Hippocampal formation (tissue), 2 donors: Measurements from ENCODE around the gene PHIP.

Experiments
- DNase-seq, 2 donors: peaks; one replicate each; lab custom pipeline; 2025; lab: John Stamatoyannopoulos, UW

PHIP gene

GRCh38 chr6:79009819-79010218 lies 68.2 kb downstream of the PHIP start:
- DNase-seq: no peak

- DNase-seq: no peak
These were observed 72.6 kb downstream of the PHIP start for GRCh38 chr6:79005497-79005896.

- no peak for DNase-seq
These were observed 73.0 kb downstream of the PHIP start for GRCh38 chr6:79005024-79005423.

GRCh38 chr6:79004239-79004638 lies 73.8 kb downstream of the PHIP start:
- no peak for DNase-seq

GRCh38 chr6:79001415-79001814 lies 76.6 kb downstream of the PHIP start:
- no peak for DNase-seq

GRCh38 chr6:78999737-79000136 lies 78.3 kb downstream of the PHIP start:
- DNase-seq: no peak

- no peak for DNase-seq
These were observed 82.1 kb downstream of the PHIP start for GRCh38 chr6:78995946-78996345.

GRCh38 chr6:78995346-78995745 lies 82.7 kb downstream of the PHIP start:
- DNase-seq: no peak

GRCh38 chr6:78993955-78994354 lies 84.1 kb downstream of the PHIP start:
- DNase-seq: no peak

- DNase-seq: peak in 1 of 2 donors; percentile 0
These were observed 88.9 kb downstream of the PHIP start for GRCh38 chr6:78989191-78989590.

- no peak for DNase-seq
These were observed 91.9 kb downstream of the PHIP start for GRCh38 chr6:78986161-78986560.

- DNase-seq: no peak
These were observed 93.7 kb downstream of the PHIP start for GRCh38 chr6:78984225-78984950.

- no peak for DNase-seq
These were observed 110.9 kb downstream of the PHIP start for GRCh38 chr6:78967191-78967590.

GRCh38 chr6:78966542-78966941 lies 111.5 kb downstream of the PHIP start:
- no peak for DNase-seq

- no peak for DNase-seq
These were observed 115.6 kb downstream of the PHIP start for GRCh38 chr6:78962448-78962847.

- no peak for DNase-seq
These were observed 123.3 kb downstream of the PHIP start for GRCh38 chr6:78954740-78955139.

GRCh38 chr6:78953798-78954197 lies 124.3 kb downstream of the PHIP start:
- DNase-seq: no peak

GRCh38 chr6:78952362-78952761 lies 125.7 kb downstream of the PHIP start:
- DNase-seq: no peak

GRCh38 chr6:78948785-78949184 lies 129.3 kb downstream of the PHIP start:
- no peak for DNase-seq

GRCh38 chr6:78947962-78948361 lies 130.1 kb downstream of the PHIP start:
- DNase-seq: no peak

- DNase-seq: no peak
These were observed 130.5 kb downstream of the PHIP start for GRCh38 chr6:78947529-78947928.

GRCh38 chr6:78942446-78942845 lies 135.6 kb downstream of the PHIP start:
- DNase-seq: no peak

GRCh38 chr6:78936515-78936914 lies 141.5 kb downstream of the PHIP start:
- DNase-seq: no peak

GRCh38 chr6:78935553-78935952 lies 142.5 kb downstream of the PHIP start:
- DNase-seq: no peak
